Memory B cell (primary cell): Measurements from ENCODE around the gene GPX6.
A peak's percentile ranks its signal among the peaks of the same experiment; 100 is the strongest.
"Not testable (repeated sequence)": the region's sequence is repeated elsewhere in the genome, so short reads cannot be mapped to it uniquely, and the experiment has no call there.

ENCODE experiments used
- ATAC-seq: fragments of 150-1000 bp; cut with Tn5 transposase; 2 replicates; pipeline ENCODE4 v1.10.0; 2021; ENCODE audit warnings: low read depth, mild to moderate bottlenecking, moderate library complexity
- DNase-seq, 2 donors: peaks; one replicate each; pipeline ENCODE4 v3.0.0; 2022; ENCODE audit warnings: low spot score in 2 of 2
- H3K27ac Mint-ChIP-seq: one replicate; pipeline ENCODE4 v1.8.0; 2022; ENCODE audit warnings: mild to moderate bottlenecking, moderate library complexity, mixed read lengths
- H3K27me3 Mint-ChIP-seq: one replicate; pipeline ENCODE4 v1.8.0; 2022; ENCODE audit warnings: mixed read lengths
- H3K36me3 Mint-ChIP-seq: one replicate; pipeline ENCODE4 v1.8.0; 2022; ENCODE audit warnings: mild to moderate bottlenecking, mixed read lengths
- H3K4me1 Mint-ChIP-seq: one replicate; pipeline ENCODE4 v1.8.0; 2022; ENCODE audit warnings: mixed read lengths
- H3K4me3 Mint-ChIP-seq: one replicate; pipeline ENCODE4 v1.8.0; 2022; ENCODE audit warnings: mild to moderate bottlenecking, moderate library complexity, mixed read lengths
- H3K9me3 Mint-ChIP-seq: one replicate; pipeline ENCODE4 v1.8.0; 2022; ENCODE audit warnings: mixed read lengths

The GPX6 gene

DNA sequence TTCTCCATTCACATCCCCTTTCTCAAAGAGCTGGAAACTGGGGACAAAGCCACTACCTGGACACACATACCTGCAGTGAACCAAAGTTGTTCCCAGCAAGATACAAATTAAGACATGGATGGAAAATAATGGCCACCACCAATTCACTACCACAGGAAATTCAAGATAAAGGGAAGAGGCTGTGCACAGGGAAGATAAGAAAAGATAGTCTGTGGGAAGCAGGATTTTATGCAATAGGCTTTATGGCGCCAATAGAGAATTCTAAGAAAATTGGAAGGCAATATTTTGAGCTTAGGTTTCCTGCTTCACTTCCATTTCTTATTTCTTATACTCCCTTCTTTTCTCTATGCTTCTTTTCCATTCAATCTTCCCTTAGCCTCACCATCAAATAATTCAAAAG is 9.9 kb downstream of the GPX6 start:
- Mint-ChIP-seq H3K9me3 (no peaks in the 10 kb centered on the region), H3K36me3 (no peaks in the 10 kb centered on the region), H3K27ac (no peak overlapping the region), H3K4me3 (no peak overlapping the region), H3K27me3 (peaks cover 7% of the 10 kb centered on the region), H3K4me1 (no peaks in the 10 kb centered on the region)
- ATAC-seq (no peak), DNase-seq (no peak)

DNA sequence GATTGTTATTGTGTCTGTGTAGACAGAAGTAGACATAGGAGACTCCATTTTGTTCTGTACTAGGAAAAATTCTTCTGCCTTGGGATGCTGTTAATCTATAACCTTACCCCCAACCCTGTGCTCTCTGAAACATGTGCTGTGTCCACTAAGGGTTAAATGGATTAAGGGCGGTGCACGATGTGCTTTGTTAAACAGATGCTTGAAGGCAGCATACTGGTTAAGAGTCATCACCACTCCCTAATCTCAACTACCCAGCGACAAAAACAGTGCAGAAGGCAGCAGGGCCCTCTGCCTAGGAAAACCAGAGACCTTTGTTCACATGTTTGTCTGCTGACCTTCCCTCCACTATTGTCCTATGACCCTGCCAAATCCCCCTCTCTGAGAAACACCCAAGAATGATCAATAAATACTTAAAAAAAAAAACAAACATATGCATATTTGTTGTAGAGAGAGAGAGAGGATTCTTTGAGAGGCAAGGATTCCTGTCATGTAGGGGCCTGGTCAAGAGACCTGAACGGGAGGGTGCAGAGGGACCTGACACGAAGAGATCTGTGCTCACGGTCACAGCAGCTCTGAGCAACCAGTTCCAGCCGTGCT is 12.8 kb downstream of the GPX6 start:
- not testable (repeated sequence) for H3K27ac Mint-ChIP-seq, H3K4me3 Mint-ChIP-seq, H3K36me3 Mint-ChIP-seq, H3K9me3 Mint-ChIP-seq, ATAC-seq, H3K4me1 Mint-ChIP-seq, DNase-seq, H3K27me3 Mint-ChIP-seq

DNA sequence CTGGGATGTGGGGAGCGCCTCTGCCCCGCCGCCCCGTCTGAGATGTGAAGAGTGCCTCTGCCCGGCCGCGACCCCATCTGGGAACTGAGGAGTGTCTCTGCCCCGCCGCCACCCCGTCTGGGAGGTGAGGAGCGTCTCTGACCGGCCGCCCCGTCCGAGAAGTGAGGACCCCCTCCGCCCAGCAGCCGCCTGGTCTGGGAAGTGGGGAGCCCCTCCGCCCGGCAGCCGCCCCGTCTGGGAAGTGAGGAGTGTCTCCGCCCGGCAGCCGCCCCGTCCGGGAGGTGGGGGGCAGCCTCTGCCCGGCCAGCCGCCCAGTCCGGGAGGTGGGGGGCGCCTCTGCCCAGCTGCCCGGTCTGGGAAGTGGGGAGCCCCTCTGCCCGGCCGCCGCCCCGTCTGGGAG is 13.5 kb downstream of the GPX6 start:
- not testable (repeated sequence) for H3K9me3 Mint-ChIP-seq, H3K4me3 Mint-ChIP-seq, H3K4me1 Mint-ChIP-seq, ATAC-seq, H3K27me3 Mint-ChIP-seq, DNase-seq, H3K36me3 Mint-ChIP-seq, H3K27ac Mint-ChIP-seq

DNA sequence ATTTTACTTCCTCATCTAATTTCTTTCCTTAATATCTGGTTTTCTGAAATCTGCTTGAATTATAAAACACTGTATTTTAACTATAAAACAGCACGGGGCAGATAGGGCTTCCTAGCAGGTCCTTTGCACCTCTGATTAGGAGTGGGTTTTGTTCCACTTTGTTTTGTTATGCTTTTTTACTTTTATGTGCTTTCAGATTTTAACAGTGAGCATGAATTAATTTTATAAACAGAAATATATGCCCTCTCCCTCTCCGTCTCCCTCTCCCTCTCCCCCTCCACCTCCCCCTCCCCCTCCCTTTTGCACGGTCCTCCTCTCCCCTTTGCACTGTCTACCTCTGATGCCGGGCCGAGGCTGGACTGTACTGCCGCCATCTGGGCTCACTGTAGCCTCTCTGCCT is 14.3 kb downstream of the GPX6 start:
- no peak overlapping the region for H3K4me3 Mint-ChIP-seq
- H3K4me1 Mint-ChIP-seq: no peaks in the 10 kb centered on the region
- no peaks in the 10 kb centered on the region for H3K36me3 Mint-ChIP-seq
- ATAC-seq (no peak), DNase-seq (no peak)
- no peak overlapping the region for H3K27ac Mint-ChIP-seq
- peaks cover 7% of the 10 kb centered on the region for H3K27me3 Mint-ChIP-seq
- no peaks in the 10 kb centered on the region for H3K9me3 Mint-ChIP-seq

- Mint-ChIP-seq H3K27ac (no peak overlapping the region), H3K4me1 (no peaks in the 10 kb centered on the region), H3K36me3 (no peaks in the 10 kb centered on the region), H3K4me3 (no peak overlapping the region), H3K27me3 (peaks cover 7% of the 10 kb centered on the region), H3K9me3 (no peaks in the 10 kb centered on the region)
- ATAC-seq (no peak), DNase-seq (no peak)
These were observed 17.7 kb downstream of the GPX6 start for GRCh38 chr6:28497893-28498292.

GRCh38 chr6:28497306-28497705 is 18.3 kb downstream of the GPX6 start:
- H3K27me3 Mint-ChIP-seq: peaks cover 6% of the 10 kb centered on the region

GRCh38 chr6:28496099-28496779 is 19.4 kb downstream of the GPX6 start:
- Mint-ChIP-seq H3K4me1 (peaks cover 3% of the 10 kb centered on the region), H3K36me3 (no peaks in the 10 kb centered on the region), H3K9me3 (no peaks in the 10 kb centered on the region), H3K27me3 (peaks cover 13% of the 10 kb centered on the region), H3K27ac (no peak overlapping the region), H3K4me3 (no peak overlapping the region)
- ATAC-seq (no peak), DNase-seq (no peak)

More at GRCh38 chr6:28497306-28497705, 18.3 kb downstream of the GPX6 start:
- H3K36me3 Mint-ChIP-seq: no peaks in the 10 kb centered on the region
- DNase-seq: no peak
- no peaks in the 10 kb centered on the region for H3K9me3 Mint-ChIP-seq
- H3K4me1 Mint-ChIP-seq: no peaks in the 10 kb centered on the region
- no peak for ATAC-seq
- H3K27ac Mint-ChIP-seq: no peak overlapping the region
- H3K4me3 Mint-ChIP-seq: no peak overlapping the region

GRCh38 chr6:28491984-28492317 is 23.6 kb downstream of the GPX6 start:
- H3K27me3 Mint-ChIP-seq: peaks cover 19% of the 10 kb centered on the region
- no peak for DNase-seq
- peaks cover 11% of the 10 kb centered on the region for H3K4me1 Mint-ChIP-seq
- H3K36me3 Mint-ChIP-seq: no peaks in the 10 kb centered on the region
- no peak overlapping the region for H3K27ac Mint-ChIP-seq
- no peak overlapping the region for H3K4me3 Mint-ChIP-seq
- no peak for ATAC-seq
- H3K9me3 Mint-ChIP-seq: peaks cover 2% of the 10 kb centered on the region

DNA sequence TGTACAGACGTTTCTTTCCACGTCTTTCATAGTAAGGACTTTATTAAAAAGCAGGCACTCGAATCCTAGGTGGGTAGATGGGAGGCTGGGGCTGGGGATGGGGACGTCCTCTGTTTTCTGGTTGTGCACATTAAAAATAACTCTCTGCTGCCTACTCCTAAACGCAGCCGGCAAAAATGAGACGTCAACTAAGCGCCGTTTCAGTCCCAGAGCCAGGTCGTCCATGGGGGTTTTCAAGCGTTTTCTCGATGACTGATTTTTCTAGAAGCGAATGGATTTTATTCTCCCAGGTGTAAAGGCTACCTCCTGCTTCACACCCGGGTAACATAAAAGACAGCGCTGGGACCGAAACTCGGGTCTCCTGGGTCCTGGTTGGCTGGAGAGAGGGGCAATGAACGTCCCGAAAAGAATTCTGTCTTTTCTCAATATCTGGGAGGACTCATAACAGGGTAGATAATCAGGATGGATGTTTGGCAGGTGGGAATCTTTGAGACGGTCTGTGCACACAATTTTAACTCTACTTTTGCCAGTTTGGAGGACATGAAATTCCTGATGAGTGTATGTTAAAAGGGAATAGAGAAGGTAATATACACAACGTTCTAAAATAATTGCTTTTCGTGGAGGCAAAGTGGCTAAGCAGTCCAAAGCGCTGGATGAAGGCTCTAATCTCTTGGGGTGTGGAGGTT is 25.2 kb downstream of the GPX6 start:
- ATAC-seq (no peak), DNase-seq (no peak)
- Mint-ChIP-seq H3K9me3 (peaks cover 2% of the 10 kb centered on the region), H3K4me3 (peak overlapping the region; percentile 28), H3K27ac (no peak overlapping the region), H3K27me3 (peaks cover 19% of the 10 kb centered on the region), H3K4me1 (peaks cover 11% of the 10 kb centered on the region), H3K36me3 (no peaks in the 10 kb centered on the region)

- DNase-seq (peak in 1 of 2 donors; percentile 7), ATAC-seq (peak; percentile 35)
- H3K27ac Mint-ChIP-seq: no peak overlapping the region
- peak overlapping the region; percentile 28 for H3K4me3 Mint-ChIP-seq
- peaks cover 26% of the 10 kb centered on the region for H3K27me3 Mint-ChIP-seq
- H3K9me3 Mint-ChIP-seq: peaks cover 2% of the 10 kb centered on the region
- H3K36me3 Mint-ChIP-seq: no peaks in the 10 kb centered on the region
- peaks cover 11% of the 10 kb centered on the region for H3K4me1 Mint-ChIP-seq
These were observed 26.0 kb downstream of the GPX6 start for GRCh38 chr6:28489366-28490204.

DNA sequence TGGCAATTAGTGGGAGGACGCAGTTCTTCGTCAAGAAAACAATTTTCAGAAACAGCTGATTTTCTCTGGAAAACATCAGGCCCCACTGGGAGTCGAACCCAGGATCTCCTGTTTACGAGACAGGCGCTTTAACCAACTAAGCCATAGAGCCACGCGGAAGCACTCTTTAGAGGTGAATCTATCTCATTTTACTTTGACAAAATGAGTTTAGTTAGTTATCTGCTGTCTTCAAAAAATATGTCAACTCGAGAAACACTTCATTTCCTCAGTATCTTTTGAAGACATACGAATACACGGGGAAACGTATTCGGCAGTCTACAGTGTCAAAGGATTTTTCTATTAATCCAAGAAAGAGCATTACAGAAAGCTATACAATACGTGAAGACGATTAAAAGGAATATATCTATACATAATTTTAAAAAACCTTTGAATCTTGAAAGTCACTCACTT is 26.7 kb downstream of the GPX6 start:
- H3K9me3 Mint-ChIP-seq: peaks cover 2% of the 10 kb centered on the region
- DNase-seq (no peak), ATAC-seq (no peak)
- no peaks in the 10 kb centered on the region for H3K36me3 Mint-ChIP-seq
- H3K4me3 Mint-ChIP-seq: no peak overlapping the region
- peaks cover 23% of the 10 kb centered on the region for H3K27me3 Mint-ChIP-seq
- peaks cover 11% of the 10 kb centered on the region for H3K4me1 Mint-ChIP-seq
- no peak overlapping the region for H3K27ac Mint-ChIP-seq

DNA sequence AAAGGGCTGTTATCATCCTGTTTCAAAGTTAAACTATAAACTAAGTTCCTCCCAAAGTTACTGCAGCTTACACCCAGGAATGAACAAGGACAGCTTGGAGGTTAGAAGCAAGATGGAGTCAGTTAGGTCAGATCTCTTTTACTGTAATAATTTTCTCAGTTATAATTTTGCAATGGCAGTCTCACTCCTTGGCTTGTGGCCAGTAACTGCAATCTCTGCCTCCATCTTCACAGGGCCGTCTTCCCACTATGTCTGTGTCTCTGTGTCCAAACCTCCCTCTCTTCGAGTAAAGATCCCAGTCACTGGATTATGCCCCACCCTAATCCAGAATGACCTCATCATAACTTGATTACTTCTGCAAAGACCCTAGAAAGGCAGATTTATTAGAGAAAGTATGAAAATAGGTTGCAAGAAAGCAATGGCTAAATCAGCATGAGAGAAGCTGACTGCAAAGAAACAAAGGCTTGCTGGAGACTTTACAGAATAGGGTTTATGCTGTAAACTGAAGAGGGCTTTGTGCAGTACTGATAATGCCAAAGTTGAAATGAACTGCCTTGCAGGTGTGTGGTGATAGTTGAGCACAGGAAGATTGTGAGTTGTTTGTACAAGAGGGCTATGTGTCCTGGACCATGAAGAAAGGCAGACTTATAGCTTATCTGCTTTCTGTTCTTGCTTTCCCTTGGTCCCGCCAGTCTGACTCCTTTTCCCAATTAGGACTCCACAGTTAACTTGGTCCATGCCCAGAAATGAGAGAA is 28.4 kb downstream of the GPX6 start:
- H3K27ac Mint-ChIP-seq: no peak overlapping the region
- H3K9me3 Mint-ChIP-seq: peaks cover 2% of the 10 kb centered on the region
- ATAC-seq: no peak
- no peaks in the 10 kb centered on the region for H3K36me3 Mint-ChIP-seq
- peaks cover 26% of the 10 kb centered on the region for H3K27me3 Mint-ChIP-seq
- peaks cover 11% of the 10 kb centered on the region for H3K4me1 Mint-ChIP-seq
- no peak for DNase-seq
- no peak overlapping the region for H3K4me3 Mint-ChIP-seq

GRCh38 chr6:28486533-28486932 is 29.1 kb downstream of the GPX6 start:
- Mint-ChIP-seq H3K4me1 (peaks cover 9% of the 10 kb centered on the region), H3K36me3 (no peaks in the 10 kb centered on the region), H3K27ac (no peak overlapping the region), H3K27me3 (peaks cover 21% of the 10 kb centered on the region), H3K4me3 (no peak overlapping the region), H3K9me3 (peaks cover 2% of the 10 kb centered on the region)
- ATAC-seq: no peak
- DNase-seq: no peak
